ENCODE data around the gene MYO10. TPM values are rescaled to one million over a fixed set of nuclear protein-coding genes. Genes with fewer than 3 reads are reported as not detected.
"Not testable (repeated sequence)": the region's sequence is repeated elsewhere in the genome, so short reads cannot be mapped to it uniquely, and the experiment has no call there.

MYO10 gene
- polyA plus RNA-seq, 4 donors = 28.8 to 46.4 (median 40.1) TPM

DNA sequence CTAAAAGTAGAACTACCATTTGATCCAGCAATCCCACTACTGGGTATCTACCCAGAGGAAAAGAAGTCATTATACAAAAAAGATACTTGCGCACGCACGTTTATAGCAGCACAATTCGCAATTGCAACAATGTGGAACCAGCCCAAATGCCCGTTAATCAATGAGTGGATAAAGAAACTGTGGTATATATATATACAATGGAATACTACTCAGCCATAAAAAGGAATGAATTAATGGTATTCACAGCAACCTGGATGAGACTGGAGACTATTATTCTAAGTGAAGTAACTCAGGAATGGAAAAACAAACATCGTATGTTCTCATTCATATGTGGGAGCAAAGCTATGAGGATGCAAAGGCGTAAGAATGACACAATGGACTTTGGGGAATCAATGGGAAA, 104.8 kb downstream of the MYO10 start:
- DNase-seq (ENCODE audit: low read depth in 4 of 4, low spot score in 3 of 4) = not testable (repeated sequence)

DNA sequence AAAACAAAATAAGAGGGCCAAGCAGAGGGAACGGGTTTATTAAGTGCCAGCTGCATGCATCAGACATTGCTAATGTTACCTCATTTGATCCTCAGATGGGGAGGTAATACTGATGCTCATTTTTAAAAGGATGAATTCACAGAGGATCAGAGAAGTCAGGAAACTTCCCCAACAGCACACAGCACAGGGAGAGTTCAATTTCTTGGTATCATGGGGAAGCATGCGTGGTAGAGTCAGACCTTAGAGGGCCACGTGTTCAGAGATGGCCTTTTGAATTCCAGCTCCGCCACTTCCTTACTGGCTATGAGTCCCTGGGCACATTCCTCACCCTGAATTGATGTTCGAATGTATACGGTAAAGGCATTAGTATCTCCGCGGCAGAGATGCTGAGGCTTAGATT, 108.3 kb downstream of the MYO10 start:
- DNase-seq (ENCODE audit: low read depth in 4 of 4, low spot score in 3 of 4) = no peak

DNA sequence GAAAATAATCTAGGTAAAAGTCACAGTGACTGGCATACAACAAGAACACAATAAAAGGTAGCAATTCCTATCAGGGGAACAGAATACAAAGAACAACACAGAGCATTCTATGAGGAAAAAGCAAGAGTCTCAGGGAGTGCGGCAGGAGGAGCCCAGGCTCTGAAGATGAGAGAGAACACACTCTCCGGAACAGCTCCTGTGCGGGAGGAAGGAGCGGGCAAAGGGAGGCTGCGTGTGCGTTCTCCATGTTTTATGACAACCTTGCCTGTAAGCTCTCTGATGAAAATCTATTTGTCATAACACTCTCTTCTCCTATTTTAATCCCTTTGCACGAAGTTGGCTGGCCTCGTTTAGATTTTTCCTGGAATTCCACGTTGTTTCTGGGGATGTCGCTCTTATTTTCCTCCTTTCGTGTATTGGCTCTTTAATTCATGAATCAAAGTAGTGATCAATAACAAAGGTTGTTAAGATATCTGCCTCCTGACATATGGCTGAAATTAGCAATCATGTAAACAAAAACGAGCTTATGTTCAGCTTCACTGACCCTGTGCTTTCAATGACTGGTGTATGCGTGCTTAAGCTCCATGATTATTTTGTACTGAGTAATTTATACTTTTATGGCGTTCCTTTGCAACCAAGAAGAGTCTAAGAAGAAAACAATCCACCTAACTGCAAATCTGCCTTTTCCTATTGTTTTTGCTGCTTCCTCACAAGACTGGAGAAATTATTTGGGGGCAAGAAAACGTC, 109.5 kb downstream of the MYO10 start:
- no peak for DNase-seq (ENCODE audit: low read depth in 4 of 4, low spot score in 3 of 4)

DNA sequence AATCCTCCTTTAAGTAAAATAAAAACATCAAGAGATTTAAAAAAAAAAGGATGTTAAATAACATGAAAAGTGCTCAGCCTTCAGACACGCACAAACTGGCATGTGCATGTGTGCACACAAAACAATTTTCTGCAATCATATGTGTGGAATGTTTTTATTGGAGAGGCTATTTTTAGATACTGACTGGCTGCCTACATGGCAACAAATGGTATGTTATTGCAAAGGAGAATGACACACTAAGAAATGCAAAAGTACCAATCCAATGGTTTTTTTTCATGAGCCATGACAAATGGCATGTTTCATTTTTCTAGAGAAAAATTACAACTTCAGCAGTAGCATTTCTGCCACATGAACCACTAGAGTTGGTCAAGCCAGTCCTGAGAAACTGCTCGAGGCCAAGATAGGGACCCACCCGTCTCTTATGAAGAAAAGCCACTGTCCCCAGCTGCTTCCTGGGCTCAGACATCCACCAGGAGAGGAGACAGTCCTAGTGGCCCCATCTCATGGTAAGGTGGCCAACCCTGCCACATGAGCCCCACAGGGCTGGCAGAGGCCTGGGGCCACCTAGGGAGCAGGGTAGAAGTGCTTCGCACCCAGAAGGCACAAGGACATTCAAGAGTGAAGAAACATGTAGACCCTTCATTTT, 116.4 kb downstream of the MYO10 start:
- DNase-seq (ENCODE audit: low read depth in 4 of 4, low spot score in 3 of 4) = no peak

DNA sequence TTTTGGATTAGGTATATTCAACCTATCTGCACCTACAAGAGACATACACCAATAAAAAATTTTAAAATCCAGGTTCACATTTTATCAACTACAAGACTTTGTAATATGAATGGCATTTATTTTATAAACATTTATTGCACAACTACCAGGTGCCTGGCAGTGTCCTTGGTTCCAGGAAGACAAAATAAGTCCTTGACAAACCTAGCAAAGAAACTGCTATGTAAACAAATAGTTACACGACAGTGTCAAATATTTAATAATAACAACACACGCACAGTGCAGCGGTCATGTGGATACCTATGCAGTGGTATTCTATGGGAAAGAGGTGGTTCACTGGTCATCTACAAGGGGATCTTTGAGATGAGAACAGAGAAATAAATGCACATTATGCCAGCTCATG, 120.7 kb downstream of the MYO10 start:
- DNase-seq (ENCODE audit: low read depth in 4 of 4, low spot score in 3 of 4) = no peak

DNA sequence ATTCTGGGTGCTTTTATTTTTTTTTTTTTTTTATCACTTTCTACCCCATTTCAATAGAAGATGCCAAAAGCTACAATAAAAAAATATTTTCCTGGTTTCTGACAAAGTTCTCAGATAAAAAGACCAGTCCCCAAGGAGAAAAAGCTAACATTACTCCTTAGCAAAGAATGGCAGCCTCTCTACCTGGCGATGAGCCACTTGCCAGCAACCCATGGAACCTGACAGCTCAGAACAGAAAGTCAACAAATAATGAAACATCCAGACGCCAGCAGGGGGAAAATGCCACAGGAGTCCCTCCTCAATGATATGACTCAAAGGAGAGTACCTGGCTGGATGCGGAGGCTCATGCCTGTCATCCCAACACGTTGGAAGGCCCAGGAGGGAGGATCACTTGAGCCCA, 123.2 kb downstream of the MYO10 start:
- no peak for DNase-seq (ENCODE audit: low read depth in 4 of 4, low spot score in 3 of 4)

DNA sequence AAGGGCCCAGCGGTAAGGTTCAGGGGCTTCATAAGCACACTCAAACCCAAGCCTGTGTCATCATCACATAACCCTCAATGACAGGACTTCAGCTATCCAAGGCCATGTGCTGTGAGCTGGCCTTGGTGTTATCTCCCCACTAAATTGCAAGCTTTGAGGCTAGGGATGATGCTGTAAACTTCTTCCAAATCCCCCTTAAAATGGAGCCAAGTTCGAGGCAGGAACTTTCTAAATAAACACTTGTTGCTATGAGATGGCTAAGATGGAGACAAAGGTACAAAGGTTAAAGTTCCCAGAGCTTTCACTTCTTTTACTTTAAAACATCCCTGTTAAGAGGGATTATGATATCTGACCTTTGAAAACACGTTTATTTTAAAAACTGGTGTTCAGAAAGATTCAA, 123.6 kb downstream of the MYO10 start:
- DNase-seq (ENCODE audit: low read depth in 4 of 4, low spot score in 3 of 4) = no peak

DNA sequence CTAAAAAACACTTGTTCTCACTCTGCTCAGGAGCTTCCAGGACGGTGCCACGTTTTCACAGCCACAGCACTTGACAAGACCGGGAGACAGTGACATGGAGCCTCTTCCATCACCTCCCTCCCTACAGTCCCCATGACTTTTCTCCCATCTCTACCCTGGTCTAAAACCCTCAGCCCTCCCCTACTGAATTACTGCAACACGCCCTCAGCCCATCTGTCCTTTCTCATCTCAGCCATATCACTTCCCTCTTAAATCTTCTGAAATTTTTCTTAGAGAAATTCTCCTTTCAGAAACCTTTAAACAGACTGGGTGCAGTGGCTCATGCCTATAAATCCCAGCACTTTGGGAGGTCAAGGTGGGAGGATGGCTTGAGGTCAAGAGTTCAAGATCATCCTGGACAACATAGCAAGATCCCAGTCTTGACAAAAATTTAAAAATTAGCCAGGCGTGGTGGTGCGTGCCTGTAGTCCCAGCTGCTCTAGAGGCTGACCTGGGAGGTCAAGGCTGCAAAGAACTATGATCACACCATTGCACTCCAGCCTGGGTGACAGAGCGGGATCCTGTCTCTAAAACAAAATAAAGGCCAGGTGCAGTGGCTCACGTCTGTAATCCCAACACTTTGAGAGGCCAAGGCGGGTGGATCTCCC, 125.8 kb downstream of the MYO10 start:
- DNase-seq (ENCODE audit: low read depth in 4 of 4, low spot score in 3 of 4) = no peak

DNA sequence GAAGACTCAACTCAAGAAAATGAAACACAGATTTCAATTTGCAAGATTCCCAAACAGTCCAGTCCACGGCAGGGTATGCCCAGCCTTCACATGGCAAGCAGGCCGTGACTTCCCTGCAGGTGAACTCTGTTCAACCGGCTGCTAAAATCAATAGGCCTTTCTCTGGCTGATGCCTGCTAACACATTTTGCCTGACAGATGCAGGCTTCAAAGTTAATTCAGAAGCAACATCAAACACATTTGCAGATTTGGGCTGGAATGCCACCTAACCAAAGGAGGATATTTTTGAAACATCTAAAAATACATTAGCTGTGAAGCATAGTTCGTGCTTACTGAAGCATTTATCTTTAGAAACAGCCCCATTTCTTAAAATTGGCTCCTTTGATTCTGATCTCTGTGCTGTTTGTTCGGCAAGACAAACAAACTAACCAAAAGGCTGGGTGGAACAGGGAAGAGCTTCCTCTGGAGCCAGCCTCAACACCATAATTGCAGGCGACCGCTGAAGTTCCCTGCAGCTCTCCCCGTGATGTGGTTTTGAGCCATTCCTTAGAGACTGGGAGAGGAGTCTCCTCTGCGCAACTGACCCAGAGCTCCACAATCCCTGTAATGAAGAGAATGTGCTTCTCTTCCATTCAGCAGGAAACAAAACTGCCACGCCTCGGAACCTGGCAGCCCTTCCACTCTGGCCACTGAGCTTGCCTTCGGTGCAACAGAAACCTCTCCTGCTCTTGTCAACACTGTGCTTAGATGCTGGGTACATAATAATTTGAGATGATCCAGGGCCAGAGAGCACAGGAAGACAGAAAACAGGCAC, 126.5 kb downstream of the MYO10 start:
- no peak for DNase-seq (ENCODE audit: low read depth in 4 of 4, low spot score in 3 of 4)

DNA sequence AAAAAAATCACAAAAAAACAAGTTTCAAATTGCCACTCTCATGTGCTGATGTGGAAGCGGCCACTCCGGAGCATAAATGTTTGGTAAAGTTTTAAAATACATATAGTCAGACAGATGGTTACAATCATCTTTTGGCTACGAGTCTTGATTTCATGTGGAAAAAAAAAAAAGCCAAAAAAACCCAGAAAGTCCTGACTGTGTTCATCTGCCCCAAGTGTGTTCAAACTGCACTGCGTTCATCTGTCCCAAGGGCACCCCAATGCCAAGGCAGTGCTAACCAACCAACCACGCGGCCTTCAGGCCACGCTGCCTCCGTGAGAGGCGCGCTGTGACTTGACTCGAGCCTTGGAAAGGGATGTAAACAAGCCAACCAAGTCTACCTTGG, 127.1 kb downstream of the MYO10 start:
- DNase-seq (ENCODE audit: low read depth in 4 of 4, low spot score in 3 of 4) = no peak

DNA sequence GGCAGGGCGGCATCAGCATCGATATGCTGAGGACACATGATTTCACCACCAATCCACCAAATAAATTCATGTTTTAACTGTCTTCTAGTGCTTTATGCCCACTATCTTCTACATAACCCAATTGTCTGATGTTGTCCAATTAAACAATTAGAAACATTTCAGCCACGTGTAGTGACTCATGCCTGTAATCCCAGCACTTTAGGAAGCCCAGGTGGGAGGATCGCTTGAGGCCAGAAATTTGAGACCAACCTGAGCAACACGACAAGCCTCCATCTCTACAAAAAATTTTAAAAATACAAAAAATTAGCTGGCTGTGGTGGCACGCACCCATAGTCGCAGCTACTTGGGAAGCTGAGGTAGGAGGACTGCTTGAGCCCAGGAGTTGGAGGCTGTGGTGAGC, 128.1 kb downstream of the MYO10 start:
- no peak for DNase-seq (ENCODE audit: low read depth in 4 of 4, low spot score in 3 of 4)

DNA sequence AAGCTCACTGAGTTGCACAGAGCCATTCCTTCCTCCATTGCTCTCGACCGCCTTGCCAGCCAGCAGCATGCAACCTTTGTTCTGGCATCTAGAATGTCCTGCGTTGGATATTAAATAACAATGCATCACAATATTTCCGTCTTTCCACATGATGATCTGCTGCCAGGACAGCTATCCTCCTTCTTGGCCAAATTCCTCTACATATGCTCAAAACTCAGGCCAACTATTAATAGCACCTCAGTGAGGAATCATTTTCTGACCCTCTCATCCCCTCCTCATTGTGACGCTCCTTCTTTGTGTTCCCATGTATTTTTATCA, 128.6 kb downstream of the MYO10 start:
- DNase-seq (ENCODE audit: low read depth in 4 of 4, low spot score in 3 of 4) = no peak

DNA sequence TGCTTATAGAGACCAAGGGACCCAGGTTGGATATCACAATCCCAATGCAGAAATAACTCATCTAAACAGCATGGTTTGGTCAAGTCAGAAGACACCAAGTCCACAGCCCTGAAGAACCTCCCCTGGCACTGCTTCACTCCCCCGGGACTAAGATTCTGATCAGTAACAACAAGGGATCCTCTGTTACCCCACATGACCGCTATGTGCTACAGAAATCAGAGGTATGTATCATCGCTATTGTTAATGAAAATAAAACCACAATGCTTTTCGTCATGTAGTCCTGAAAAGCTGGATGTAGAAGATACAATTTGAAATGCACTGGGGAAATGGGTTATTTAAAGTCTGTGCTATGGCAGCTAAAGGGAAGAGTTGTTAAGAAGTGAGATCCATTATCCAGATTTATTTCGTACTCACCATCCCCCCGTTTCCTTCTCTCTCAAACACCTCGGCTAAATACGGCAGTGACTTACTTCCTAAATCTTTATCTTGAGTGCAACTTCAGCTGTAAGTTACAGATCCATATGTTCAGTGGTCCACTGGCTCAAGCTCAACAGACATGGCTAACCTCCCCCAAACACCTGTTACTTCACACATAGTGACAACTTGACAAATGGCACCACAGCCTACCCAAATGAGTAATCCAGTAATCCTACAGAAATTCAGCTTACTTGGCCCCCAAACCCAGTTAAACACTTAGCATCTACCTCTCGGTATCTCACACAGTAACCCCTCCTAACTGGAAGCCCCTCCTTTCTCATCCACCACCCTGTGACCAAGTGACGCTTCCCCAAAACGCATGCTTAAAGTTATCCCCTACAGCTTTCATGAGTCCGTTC, 129.2 kb downstream of the MYO10 start:
- DNase-seq (ENCODE audit: low read depth in 4 of 4, low spot score in 3 of 4) = no peak

DNA sequence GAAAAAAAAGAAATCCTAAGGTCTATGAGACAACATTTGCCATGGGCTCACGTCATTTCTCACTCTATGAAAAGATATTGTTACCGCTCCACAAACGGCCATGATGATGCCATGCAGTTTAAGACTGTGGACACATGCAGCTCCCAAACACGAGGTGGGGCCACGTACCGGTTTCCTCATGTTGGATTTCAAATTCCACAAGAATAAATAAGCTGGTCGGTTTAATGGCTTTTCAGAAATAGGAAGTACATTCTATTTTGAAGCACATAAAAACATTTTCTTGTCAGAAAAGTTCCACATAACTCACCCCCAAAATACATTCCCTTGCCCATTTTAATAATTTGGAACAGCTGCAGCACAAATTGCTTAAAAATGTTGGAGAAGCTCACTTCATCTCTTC, 130.6 kb downstream of the MYO10 start:
- DNase-seq (ENCODE audit: low read depth in 4 of 4, low spot score in 3 of 4) = no peak

DNA sequence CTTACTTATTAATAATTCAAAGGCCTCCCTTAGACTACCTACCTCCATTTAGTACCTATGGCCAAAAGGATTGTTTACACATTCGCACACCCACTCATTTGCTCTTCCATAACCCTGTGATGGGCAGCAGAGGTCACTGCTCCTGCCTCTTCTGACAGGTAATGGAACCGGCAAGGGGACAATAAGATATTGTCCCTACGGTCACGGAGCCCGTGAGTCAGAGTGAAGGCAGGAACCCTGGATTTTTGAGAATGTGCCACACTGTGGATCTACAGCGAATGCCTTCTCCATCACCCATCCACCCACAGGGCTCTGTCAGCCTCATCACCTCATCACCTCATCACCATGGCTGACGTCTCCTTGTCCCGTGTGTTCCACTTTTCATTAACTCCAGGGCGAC, 132.3 kb downstream of the MYO10 start:
- DNase-seq (ENCODE audit: low read depth in 4 of 4, low spot score in 3 of 4) = no peak

DNA sequence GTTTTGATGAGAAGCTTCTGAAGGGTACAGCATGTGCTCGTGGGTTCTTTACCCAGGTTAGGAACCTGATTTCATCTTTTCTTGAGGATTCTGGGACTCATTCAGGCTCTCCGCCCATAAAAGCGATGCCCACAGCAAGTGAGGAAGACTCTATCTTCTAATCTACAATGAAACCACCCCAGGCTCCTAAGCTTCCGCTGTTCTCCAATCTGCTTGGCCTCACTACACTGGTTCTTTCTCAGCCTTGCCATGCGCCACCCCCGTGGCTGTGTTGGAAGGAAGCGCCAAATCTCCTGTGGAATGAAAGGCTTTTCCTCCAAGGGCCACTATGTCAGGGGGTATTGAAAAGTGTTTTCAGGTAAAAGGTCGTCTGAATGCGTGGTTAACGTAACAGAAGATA, 135.6 kb downstream of the MYO10 start:
- DNase-seq (ENCODE audit: low read depth in 4 of 4, low spot score in 3 of 4) = no peak

DNA sequence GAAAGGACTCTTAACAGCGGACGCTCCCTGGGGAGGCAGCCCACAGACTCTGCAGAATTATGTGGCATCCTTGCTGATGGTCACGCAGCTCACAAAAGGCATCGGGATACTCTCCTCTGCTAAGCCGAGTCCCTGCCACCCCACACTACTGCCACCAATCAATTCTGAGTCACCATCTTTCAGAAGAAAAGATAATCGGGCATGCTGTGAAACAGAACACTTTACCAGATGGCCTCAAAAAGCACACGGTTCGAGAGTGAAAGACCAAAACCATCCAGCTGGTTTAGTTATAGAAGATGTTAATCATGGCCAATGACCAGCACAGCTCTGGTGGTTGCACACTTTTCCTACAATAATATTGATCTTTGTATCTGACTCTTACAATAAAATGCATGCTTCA, 136.3 kb downstream of the MYO10 start:
- no peak for DNase-seq (ENCODE audit: low read depth in 4 of 4, low spot score in 3 of 4)

DNA sequence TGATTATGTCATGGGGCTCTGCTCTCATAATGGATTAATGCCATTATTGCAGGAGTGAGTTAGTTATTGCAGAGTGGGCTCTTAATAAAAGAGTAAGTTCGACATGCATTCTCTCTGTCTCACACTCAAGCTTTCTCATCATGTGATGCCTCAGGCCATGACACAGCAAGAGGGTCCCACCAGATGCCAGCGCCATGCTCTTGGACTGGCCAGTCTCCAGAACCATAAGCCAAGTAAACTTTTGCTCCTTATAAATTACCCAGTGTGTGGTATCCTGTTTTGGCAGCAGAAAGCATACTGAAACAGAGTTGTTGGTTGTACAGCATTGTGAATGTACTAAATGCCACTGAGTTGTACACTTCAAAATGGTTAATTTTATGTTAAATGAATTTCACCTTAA, 138.1 kb downstream of the MYO10 start:
- no peak for DNase-seq (ENCODE audit: low read depth in 4 of 4, low spot score in 3 of 4)

DNA sequence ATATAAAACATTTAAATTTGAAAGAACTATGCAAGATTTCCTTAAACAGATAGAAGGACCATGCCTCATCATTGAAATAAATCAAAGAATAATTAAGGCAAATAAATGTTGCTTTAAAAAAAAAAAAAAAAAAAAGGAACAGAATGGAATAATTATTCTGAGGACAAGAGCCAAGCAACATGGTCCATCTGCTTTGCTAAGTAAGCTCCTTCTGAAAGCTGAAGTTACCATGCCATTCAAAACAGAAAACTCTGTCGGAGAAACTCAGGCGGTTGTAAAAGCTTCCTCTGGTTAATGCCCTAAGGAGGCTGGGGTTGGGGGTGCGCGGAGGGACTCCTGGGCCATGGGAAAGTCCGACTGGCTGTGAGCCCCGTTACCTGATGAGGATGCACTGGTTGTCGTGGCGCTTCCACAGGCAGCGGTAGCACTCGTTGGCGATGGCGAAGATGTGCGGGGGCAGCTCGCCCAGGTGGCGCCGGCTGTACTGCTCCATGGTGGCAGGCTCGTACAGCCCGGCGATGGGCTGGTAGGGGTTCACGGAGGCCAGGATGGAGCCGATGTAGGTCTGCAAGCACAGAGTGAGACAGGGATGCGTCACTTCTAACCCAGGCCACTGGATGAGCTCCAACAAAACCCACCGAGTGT, 141.7 kb downstream of the MYO10 start:
- no peak for DNase-seq (ENCODE audit: low read depth in 4 of 4, low spot score in 3 of 4)

Measured in left renal pelvis (tissue), 4 donors.